Tibial artery (tissue), 4 donors: ENCODE results near the gene BFSP2.
"Not testable (repeated sequence)": the region's sequence is repeated elsewhere in the genome, so short reads cannot be mapped to it uniquely, and the experiment has no call there.

Source experiments
- DNase-seq, 2 donors: peaks; one replicate each; pipeline ENCODE4 v3.0.0-alpha.2; 2019
- H3K27ac ChIP-seq, 2 donors: fragments of 200-600 bp; sonication (generic) in 1 of 2; 1 replicate in 1 of 2; 2 replicates in 1 of 2; pipeline ENCODE4 v1.5.1; 2018 to 2019; ENCODE audit warnings: mild to moderate bottlenecking in 1 of 2
- H3K27me3 ChIP-seq, 2 donors: fragments of 200-600 bp; sonication (generic) in 1 of 2; one replicate each; pipeline versions ENCODE4 v1.5.1 to v1.6.0; 2016 to 2019
- H3K36me3 ChIP-seq, 3 donors: fragments of 200-600 bp; sonication (generic) in 2 of 3; one replicate each; pipeline ENCODE4 v1.5.1; 2016 to 2019; ENCODE audit warnings: mild to moderate bottlenecking in 2 of 3
- H3K4me1 ChIP-seq, 4 donors: fragments of 200-600 bp; sonication (generic) in 2 of 4; 1 replicate in 3 of 4; 2 replicates in 1 of 4; pipeline ENCODE4 v1.5.1; 2016 to 2019
- H3K4me3 ChIP-seq, 2 donors: fragments of 200-600 bp; sonication (generic) in 1 of 2; 1 replicate in 1 of 2; 2 replicates in 1 of 2; pipeline ENCODE4 v1.5.1; 2018 to 2019; ENCODE audit warnings: mild to moderate bottlenecking in 2 of 2
- H3K9me3 ChIP-seq, 3 donors: fragments of 200-600 bp; sonication (generic) in 1 of 3; one replicate each; pipeline ENCODE4 v1.5.1; 2016 to 2019
- intact Hi-C: fragments of 100-400 bp; cut with DNase I; formaldehyde crosslinking; loops from one replicate; pipeline ENCODE4 v1.15.0; 2023; ENCODE audit warnings: low total_unique reads
- TF ChIP-seq, protein P1 (sequence below), 2 experiments: fragments of 200-600 bp in 1 of 2; fragments of 450-650 bp in 1 of 2; IDR thresholded peaks; one replicate each; pipeline ENCODE4 v1.5.1; 2017 to 2019; ENCODE audit warnings: antibody characterized with exemption in 2 of 2, mild to moderate bottlenecking in 1 of 2, moderate library complexity in 1 of 2

The BFSP2 gene

DNA sequence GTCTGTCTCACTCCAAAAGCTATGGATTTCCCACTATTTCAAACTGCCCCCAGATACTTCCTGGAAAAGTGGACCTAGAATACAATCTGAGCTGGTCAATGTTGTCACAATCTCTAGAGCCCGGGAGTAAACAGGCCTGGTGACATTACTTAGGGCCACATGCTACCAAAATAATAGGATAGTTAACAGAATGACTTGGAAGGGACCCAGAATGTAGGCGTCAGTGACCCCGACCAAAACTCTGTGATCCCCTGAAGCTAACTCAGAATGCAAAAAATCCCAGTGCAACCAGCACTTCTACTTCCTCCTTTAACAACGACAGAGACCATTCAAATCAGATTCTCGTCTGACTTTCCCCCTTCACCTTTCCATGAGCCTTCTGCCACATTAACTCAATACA, 122.1 kb downstream of the BFSP2 start:
- Histone ChIP-seq H3K36me3 (no peaks in the 10 kb centered on the region), H3K27ac (no peak overlapping the region), H3K9me3 (no peaks in the 10 kb centered on the region), H3K4me3 (no peak overlapping the region), H3K4me1 (no peaks in the 10 kb centered on the region), H3K27me3 (no peaks in the 10 kb centered on the region)
- DNase-seq: no peak
- TF ChIP-seq, protein P1, sequence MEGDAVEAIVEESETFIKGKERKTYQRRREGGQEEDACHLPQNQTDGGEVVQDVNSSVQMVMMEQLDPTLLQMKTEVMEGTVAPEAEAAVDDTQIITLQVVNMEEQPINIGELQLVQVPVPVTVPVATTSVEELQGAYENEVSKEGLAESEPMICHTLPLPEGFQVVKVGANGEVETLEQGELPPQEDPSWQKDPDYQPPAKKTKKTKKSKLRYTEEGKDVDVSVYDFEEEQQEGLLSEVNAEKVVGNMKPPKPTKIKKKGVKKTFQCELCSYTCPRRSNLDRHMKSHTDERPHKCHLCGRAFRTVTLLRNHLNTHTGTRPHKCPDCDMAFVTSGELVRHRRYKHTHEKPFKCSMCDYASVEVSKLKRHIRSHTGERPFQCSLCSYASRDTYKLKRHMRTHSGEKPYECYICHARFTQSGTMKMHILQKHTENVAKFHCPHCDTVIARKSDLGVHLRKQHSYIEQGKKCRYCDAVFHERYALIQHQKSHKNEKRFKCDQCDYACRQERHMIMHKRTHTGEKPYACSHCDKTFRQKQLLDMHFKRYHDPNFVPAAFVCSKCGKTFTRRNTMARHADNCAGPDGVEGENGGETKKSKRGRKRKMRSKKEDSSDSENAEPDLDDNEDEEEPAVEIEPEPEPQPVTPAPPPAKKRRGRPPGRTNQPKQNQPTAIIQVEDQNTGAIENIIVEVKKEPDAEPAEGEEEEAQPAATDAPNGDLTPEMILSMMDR (IDR thresholded peaks at IDR 0.05): no peak
- intact Hi-C loops: no loop called here

DNA sequence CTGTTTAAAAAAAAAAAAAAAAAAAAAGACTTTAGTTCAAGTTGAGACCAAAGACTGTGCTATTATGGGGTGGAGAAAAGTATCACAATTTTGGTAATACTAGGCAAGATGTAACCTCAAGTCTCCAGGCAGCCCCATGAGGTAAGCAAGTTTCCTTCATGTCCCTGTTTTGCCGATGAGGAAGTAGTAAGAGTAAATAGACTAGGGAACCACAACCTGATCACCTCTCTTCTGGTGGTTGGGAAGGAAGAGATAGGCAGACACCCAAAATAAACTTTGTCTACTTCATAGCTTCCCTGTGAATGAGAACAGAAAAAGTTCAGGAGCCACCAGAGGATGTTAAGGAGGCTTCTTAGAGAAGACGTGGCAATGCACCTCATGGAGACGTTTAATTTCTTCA, 123.9 kb downstream of the BFSP2 start:
- H3K4me3 ChIP-seq, H3K9me3 ChIP-seq, DNase-seq, H3K27me3 ChIP-seq, H3K4me1 ChIP-seq, H3K36me3 ChIP-seq, H3K27ac ChIP-seq, intact Hi-C loops: not testable (repeated sequence)
